ENCODE measurements around the gene TUBA1B.
A peak's percentile ranks its signal among the peaks of the same experiment; 100 is the strongest.

Gene TUBA1B

GRCh38 chr12:49089821-49090773 lies 41.1 kb downstream of the TUBA1B start:
- peak; percentile 56 for DNase-seq (ENCODE audit: low spot score)

- no peak for DNase-seq (ENCODE audit: low spot score)
These were observed 42.3 kb downstream of the TUBA1B start for GRCh38 chr12:49088932-49089330.

- peak; percentile 89 for DNase-seq (ENCODE audit: low spot score)
These were observed 42.9 kb downstream of the TUBA1B start for GRCh38 chr12:49088150-49088931.

- no peak for DNase-seq (ENCODE audit: low spot score)
These were observed 45.1 kb downstream of the TUBA1B start for GRCh38 chr12:49086116-49086515.

GRCh38 chr12:49084438-49084837 lies 46.8 kb downstream of the TUBA1B start:
- no peak for DNase-seq (ENCODE audit: low spot score)

GRCh38 chr12:49079793-49080192 lies 51.4 kb downstream of the TUBA1B start:
- DNase-seq (ENCODE audit: low spot score) = no peak

Data from AG08396 (cell line).